Lung microvascular endothelial cell (primary cell): ENCODE measurements around the gene UBE2QL1. TPM values are rescaled to one million over a fixed set of nuclear protein-coding genes. Genes with fewer than 3 reads are reported as not detected.
"Not testable (repeated sequence)": the region's sequence is repeated elsewhere in the genome, so short reads cannot be mapped to it uniquely, and the experiment has no call there.

Source experiments
- DNase-seq, 2 donors: peaks; one replicate each; pipeline versions ENCODE4 v3.0.0 to v3.0.0-alpha.2; 2010; ENCODE audit warnings: low read depth in 2 of 2
- total RNA-seq: library from RNA; depleted of rRNA; stranded (reverse); fragments of >200 nt; gene quantifications from 2 replicates; pipeline ENCODE4 v1.2.1, GENCODE V29; 2014

Gene UBE2QL1
- total RNA-seq, 1 donor from 2014 or later: 0.20 TPM

GRCh38 chr5:6495433-6496206 is 47.0 kb downstream of the UBE2QL1 start:
- no peak for DNase-seq

DNA sequence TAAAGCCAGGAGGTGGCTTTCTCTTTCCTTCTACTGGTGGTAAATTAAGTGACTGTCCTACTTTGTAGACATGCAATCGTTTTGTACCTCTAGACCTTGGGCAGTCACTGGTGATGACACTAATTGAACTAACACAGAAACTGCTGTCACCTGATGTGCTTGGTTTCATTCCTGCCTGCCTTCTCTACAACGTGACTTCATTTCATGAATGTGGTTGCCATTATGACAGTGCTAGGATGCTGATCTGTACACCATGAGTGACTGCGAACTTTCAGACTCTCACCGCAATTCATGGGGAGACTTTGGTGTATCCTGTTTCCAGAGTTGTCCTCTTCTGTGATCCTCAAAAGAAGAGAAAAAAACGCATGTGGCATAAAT is 47.5 kb downstream of the UBE2QL1 start:
- DNase-seq: no peak

GRCh38 chr5:6496636-6497035 is 48.0 kb downstream of the UBE2QL1 start:
- no peak for DNase-seq

GRCh38 chr5:6497262-6497661 is 48.6 kb downstream of the UBE2QL1 start:
- no peak for DNase-seq

GRCh38 chr5:6498968-6499367 is 50.3 kb downstream of the UBE2QL1 start:
- DNase-seq: no peak

- DNase-seq: no peak
Measured at GRCh38 chr5:6501701-6502100, 53.0 kb downstream of the UBE2QL1 start.

- DNase-seq: no peak
Measured at GRCh38 chr5:6502421-6502820, 53.8 kb downstream of the UBE2QL1 start.

- DNase-seq: no peak
Measured at GRCh38 chr5:6503342-6503741, 54.7 kb downstream of the UBE2QL1 start.

GRCh38 chr5:6504677-6505415 is 56.2 kb downstream of the UBE2QL1 start:
- DNase-seq: no peak

DNA sequence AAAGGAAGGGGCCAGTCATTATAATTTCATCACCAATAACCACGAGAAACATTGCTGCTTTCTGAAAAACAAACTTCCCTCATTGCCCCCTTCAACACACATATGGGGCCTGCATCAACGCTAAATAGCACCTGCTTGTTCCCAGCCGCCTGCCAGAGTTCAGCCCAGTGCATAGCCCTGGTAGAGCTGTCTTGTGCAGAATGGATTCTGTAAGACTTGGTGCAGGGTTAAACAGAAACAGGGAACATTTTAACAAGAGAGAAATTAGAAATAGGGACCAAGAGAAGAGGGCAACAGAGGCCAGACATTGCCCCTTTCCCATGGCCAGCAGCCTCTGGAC is 56.7 kb downstream of the UBE2QL1 start:
- no peak for DNase-seq

GRCh38 chr5:6505783-6506557 is 57.3 kb downstream of the UBE2QL1 start:
- no peak for DNase-seq

- DNase-seq: no peak
Measured at GRCh38 chr5:6506611-6507010, 58.0 kb downstream of the UBE2QL1 start.

GRCh38 chr5:6508931-6509330 is 60.3 kb downstream of the UBE2QL1 start:
- DNase-seq: no peak

- no peak for DNase-seq
Measured at GRCh38 chr5:6510132-6510531, 61.5 kb downstream of the UBE2QL1 start.

DNA sequence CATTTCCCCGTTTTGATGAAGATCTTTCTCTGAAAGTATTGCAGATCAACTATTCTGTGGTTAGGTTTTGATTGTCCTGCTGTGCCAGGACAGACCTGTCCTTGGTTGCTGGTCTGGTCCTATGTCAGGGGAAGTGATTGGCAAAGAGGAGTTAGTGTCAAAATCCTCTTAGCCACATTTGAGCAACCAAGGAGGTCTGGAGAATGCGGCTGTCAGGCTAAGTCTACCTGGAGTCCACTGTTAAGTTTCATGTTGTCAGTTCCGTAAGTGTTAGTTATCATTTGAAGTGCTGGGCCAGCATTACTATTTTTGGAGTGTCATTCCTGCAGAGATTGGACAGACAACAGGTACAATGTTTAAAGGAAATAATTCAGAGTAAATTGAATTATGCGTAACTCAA is 62.3 kb downstream of the UBE2QL1 start:
- DNase-seq: no peak

GRCh38 chr5:6515812-6516211 is 67.2 kb downstream of the UBE2QL1 start:
- DNase-seq: not testable (repeated sequence)

GRCh38 chr5:6516823-6517222 is 68.2 kb downstream of the UBE2QL1 start:
- no peak for DNase-seq

GRCh38 chr5:6517510-6517909 is 68.9 kb downstream of the UBE2QL1 start:
- DNase-seq: no peak

- DNase-seq: no peak
Measured at GRCh38 chr5:6518298-6519057, 69.8 kb downstream of the UBE2QL1 start.

DNA sequence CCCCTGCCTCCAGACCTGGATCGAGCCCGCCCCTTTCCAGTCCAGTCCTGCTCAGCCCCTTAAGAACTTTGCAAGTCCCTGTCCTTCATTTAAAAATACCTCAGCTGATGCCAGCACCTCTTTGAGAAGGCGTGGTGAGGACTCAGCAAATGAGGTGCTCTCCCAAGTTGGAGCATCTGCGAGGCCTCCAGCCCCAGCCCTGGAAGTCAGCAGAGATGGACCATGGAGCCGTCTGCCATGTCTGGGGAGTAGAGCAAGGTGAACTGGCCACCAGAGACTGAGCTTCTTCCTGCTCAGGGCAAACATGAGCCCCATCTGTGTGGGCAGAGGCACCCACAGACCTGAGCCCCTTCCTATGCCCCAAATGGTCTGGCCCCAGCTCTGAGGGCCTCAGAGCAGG is 71.5 kb downstream of the UBE2QL1 start:
- DNase-seq: no peak

DNA sequence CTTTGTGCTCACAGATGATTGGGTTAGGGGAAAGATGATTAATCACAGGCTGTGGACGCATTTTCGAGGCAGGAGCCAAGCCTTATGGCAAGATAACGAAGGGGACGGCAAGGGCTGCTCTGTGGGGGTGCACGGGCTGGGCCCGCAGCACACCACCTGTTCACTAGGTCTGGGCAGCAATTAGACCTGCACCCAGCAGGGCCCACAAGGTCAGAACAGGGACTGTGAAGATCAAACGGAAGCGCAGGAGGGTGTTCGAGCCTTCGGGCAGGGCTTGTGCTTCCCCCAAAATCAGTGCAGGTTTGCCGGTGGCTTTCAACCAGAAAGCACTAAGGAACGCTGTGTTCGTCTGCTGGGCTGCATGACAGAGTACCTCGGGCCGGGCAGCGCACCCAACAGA is 73.7 kb downstream of the UBE2QL1 start:
- DNase-seq: no peak

- DNase-seq: no peak
Measured at GRCh38 chr5:6522923-6523322, 74.3 kb downstream of the UBE2QL1 start.
